ENCODE results near the gene TEPSIN. TPM values are rescaled to one million over a fixed set of nuclear protein-coding genes. Genes with fewer than 3 reads are reported as not detected.

Gene TEPSIN
- total and polyA plus RNA-seq, 2 donors (not counting 1 experiment from before 2014, with no cell fraction given): 5.6 to 11.2 TPM

DNA sequence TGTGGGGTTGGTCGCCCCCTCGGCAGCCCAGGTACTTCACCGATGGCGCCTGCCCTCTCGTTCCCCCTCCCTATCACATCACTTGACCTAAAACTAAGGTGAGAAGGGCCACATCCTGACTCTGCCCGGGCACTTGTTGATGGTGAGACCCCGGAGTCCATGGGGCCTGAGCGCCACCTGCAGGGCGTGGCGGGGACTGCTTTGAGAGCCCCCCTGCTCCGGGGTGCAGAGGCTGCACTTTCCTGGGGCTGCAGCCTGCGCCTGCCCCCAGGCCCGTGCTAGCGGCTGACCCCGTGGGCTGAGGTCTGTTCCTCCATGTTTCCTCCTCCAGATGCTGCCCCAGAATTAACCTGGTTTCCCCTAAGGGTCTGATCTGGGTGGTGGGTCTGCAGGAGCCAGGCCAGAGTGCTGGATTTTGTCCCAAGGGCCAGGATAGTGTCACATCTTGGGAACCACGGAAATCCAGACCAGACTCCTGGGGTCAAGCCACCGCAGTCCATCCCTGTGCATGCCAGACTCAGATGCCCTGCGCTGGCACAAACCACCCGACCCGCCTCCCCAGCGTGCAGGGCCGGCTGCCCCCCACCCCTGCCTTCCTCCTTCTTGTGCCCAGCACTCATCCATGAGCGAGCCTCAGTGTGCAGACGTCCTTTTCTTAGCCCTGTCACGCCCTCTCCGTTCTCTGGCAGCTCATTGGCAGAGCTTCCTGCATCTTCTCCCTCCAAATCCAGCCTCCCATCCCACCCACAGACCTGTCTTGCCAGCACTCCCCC lies 3.0 kb upstream of the TEPSIN start:
- TF ChIP-seq, protein P1, sequence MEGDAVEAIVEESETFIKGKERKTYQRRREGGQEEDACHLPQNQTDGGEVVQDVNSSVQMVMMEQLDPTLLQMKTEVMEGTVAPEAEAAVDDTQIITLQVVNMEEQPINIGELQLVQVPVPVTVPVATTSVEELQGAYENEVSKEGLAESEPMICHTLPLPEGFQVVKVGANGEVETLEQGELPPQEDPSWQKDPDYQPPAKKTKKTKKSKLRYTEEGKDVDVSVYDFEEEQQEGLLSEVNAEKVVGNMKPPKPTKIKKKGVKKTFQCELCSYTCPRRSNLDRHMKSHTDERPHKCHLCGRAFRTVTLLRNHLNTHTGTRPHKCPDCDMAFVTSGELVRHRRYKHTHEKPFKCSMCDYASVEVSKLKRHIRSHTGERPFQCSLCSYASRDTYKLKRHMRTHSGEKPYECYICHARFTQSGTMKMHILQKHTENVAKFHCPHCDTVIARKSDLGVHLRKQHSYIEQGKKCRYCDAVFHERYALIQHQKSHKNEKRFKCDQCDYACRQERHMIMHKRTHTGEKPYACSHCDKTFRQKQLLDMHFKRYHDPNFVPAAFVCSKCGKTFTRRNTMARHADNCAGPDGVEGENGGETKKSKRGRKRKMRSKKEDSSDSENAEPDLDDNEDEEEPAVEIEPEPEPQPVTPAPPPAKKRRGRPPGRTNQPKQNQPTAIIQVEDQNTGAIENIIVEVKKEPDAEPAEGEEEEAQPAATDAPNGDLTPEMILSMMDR (conservative IDR thresholded peaks at IDR 0.05 in 1 of 2, IDR thresholded peaks at IDR 0.05 in 1 of 2; ENCODE audit: low read depth in 1 of 2, low read length in 2 of 2): peak; percentile 60 to 72
- no peak for TF ChIP-seq EZH2 (IDR thresholded peaks at IDR 0.05; ENCODE audit: low read length, missing control alignments)
- H3K9ac ChIP-seq (ENCODE audit: insufficient read depth, low read length): no peak overlapping the region
- peaks cover 15% of the 10 kb centered on the region for H3K36me3 ChIP-seq (ENCODE audit: control insufficient read depth, insufficient read depth, low read length)
- H3K9me3 ChIP-seq (ENCODE audit: control insufficient read depth, insufficient read depth, low read depth, low read length): no peaks in the 10 kb centered on the region
- peaks cover 7% of the 10 kb centered on the region for H3K4me1 ChIP-seq (ENCODE audit: control insufficient read depth, extremely low read depth, insufficient read depth, low read length)
- no peaks in the 10 kb centered on the region for H3K27me3 ChIP-seq (ENCODE audit: control insufficient read depth, insufficient read depth, low read length)
- H3K4me3 ChIP-seq (replicated peaks in 1 of 4; ENCODE audit: control extremely low read depth in 1 of 4, insufficient read depth in 1 of 4, low read depth in 3 of 4, low read length in 4 of 4): no peak overlapping the region
- no peaks in the 10 kb centered on the region for H4K20me1 ChIP-seq (ENCODE audit: control insufficient read depth, extremely low read depth, insufficient read depth, low read length)
- H2AFZ ChIP-seq (ENCODE audit: low read length): no peak overlapping the region
- H3K4me2 ChIP-seq (ENCODE audit: extremely low read depth, insufficient read depth, low read length): no peak overlapping the region
- peak; percentile 19 to 30 for DNase-seq (ENCODE audit: low read depth in 2 of 2)
- H3K79me2 ChIP-seq (ENCODE audit: control insufficient read depth, insufficient read depth, low read length): peaks cover 40% of the 10 kb centered on the region
- H3K27ac ChIP-seq (ENCODE audit: insufficient read depth, low read length): no peak overlapping the region

DNA sequence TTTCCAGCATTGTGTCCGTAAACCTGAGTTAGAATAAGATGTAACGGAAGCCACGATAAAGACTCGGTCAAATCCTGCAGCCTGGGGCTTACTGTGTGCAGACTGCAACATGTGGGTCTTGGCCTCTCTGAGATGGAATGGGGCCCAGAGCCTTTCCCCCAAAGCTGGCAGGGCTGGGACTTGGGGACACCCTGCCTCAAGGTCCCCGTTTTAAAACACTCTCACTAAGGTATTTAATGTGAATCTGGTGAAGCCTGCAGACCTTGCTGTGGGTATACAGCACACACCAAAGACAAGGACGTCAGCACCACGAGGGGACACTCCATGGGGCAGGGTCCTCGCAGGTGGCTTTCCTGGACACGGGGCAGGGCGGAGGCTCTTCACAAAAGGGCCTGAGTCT lies 2.3 kb upstream of the TEPSIN start:
- no peak overlapping the region for H3K9ac ChIP-seq (ENCODE audit: insufficient read depth, low read length)
- TF ChIP-seq EZH2 (IDR thresholded peaks at IDR 0.05; ENCODE audit: low read length, missing control alignments): no peak
- TF ChIP-seq, protein P1 (conservative IDR thresholded peaks at IDR 0.05 in 1 of 2, IDR thresholded peaks at IDR 0.05 in 1 of 2; ENCODE audit: low read depth in 1 of 2, low read length in 2 of 2): no peak
- no peak overlapping the region for H3K27ac ChIP-seq (ENCODE audit: insufficient read depth, low read length)
- peaks cover 40% of the 10 kb centered on the region for H3K79me2 ChIP-seq (ENCODE audit: control insufficient read depth, insufficient read depth, low read length)
- H3K9me3 ChIP-seq (ENCODE audit: control insufficient read depth, insufficient read depth, low read depth, low read length): no peaks in the 10 kb centered on the region
- DNase-seq (ENCODE audit: low read depth in 2 of 2): no peak
- no peak overlapping the region for H2AFZ ChIP-seq (ENCODE audit: low read length)
- peaks cover 15% of the 10 kb centered on the region for H3K36me3 ChIP-seq (ENCODE audit: control insufficient read depth, insufficient read depth, low read length)
- H3K4me2 ChIP-seq (ENCODE audit: extremely low read depth, insufficient read depth, low read length): no peak overlapping the region
- peaks cover 7% of the 10 kb centered on the region for H3K4me1 ChIP-seq (ENCODE audit: control insufficient read depth, extremely low read depth, insufficient read depth, low read length)
- H3K27me3 ChIP-seq (ENCODE audit: control insufficient read depth, insufficient read depth, low read length): no peaks in the 10 kb centered on the region
- H3K4me3 ChIP-seq (replicated peaks in 1 of 4; ENCODE audit: control extremely low read depth in 1 of 4, insufficient read depth in 1 of 4, low read depth in 3 of 4, low read length in 4 of 4): no peak overlapping the region
- no peaks in the 10 kb centered on the region for H4K20me1 ChIP-seq (ENCODE audit: control insufficient read depth, extremely low read depth, insufficient read depth, low read length)

DNA sequence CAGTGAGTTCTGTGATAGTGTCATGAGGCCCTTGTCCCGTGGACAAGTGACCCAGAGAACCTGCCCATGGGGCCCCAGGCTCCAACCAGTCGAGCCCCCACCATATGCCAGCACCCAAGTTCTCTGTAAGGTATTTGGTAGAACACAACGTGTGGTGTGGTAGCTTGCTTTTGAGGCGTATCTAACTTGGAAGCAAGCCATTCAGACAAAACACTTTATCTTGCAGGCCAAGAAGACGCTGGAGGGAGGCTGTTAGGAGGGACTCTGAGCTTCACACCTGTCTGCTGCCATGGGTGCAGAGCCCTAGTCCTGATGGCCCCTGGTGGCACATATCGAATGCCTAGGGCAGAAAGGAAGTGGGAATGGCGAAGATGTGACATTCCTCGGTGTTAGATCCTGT lies 1.9 kb upstream of the TEPSIN start:
- TF ChIP-seq EZH2 (IDR thresholded peaks at IDR 0.05; ENCODE audit: low read length, missing control alignments): no peak
- TF ChIP-seq, protein P1 (conservative IDR thresholded peaks at IDR 0.05 in 1 of 2, IDR thresholded peaks at IDR 0.05 in 1 of 2; ENCODE audit: low read depth in 1 of 2, low read length in 2 of 2): no peak
- Histone ChIP-seq H3K36me3 (ENCODE audit: control insufficient read depth, insufficient read depth, low read length) (peaks cover 16% of the 10 kb centered on the region), H3K27ac (ENCODE audit: insufficient read depth, low read length) (no peak overlapping the region), H3K4me2 (ENCODE audit: extremely low read depth, insufficient read depth, low read length) (peak overlapping the region; percentile 25), H3K9me3 (ENCODE audit: control insufficient read depth, insufficient read depth, low read depth, low read length) (no peaks in the 10 kb centered on the region), H3K4me3 (replicated peaks in 1 of 4; ENCODE audit: control extremely low read depth in 1 of 4, insufficient read depth in 1 of 4, low read depth in 3 of 4, low read length in 4 of 4) (peak overlapping the region in 1 of 4 experiments; percentile 73), H4K20me1 (ENCODE audit: control insufficient read depth, extremely low read depth, insufficient read depth, low read length) (no peaks in the 10 kb centered on the region), H3K79me2 (ENCODE audit: control insufficient read depth, insufficient read depth, low read length) (peaks cover 40% of the 10 kb centered on the region), H3K27me3 (ENCODE audit: control insufficient read depth, insufficient read depth, low read length) (no peaks in the 10 kb centered on the region), H3K9ac (ENCODE audit: insufficient read depth, low read length) (no peak overlapping the region), H3K4me1 (ENCODE audit: control insufficient read depth, extremely low read depth, insufficient read depth, low read length) (peaks cover 7% of the 10 kb centered on the region), H2AFZ (ENCODE audit: low read length) (no peak overlapping the region)
- no peak for DNase-seq (ENCODE audit: low read depth in 2 of 2)

Measured in fibroblast of lung (primary cell).